COLO668 (cell line): ENCODE data around the gene CCL4L2.
"Not testable (repeated sequence)": the region's sequence is repeated elsewhere in the genome, so short reads cannot be mapped to it uniquely, and the experiment has no call there.

ENCODE experiments used
- DNase-seq: peaks from one replicate; lab custom pipeline; 2025; ENCODE audit not compliant: unreplicated experiment; lab: John Stamatoyannopoulos, UW

The CCL4L2 gene

DNA sequence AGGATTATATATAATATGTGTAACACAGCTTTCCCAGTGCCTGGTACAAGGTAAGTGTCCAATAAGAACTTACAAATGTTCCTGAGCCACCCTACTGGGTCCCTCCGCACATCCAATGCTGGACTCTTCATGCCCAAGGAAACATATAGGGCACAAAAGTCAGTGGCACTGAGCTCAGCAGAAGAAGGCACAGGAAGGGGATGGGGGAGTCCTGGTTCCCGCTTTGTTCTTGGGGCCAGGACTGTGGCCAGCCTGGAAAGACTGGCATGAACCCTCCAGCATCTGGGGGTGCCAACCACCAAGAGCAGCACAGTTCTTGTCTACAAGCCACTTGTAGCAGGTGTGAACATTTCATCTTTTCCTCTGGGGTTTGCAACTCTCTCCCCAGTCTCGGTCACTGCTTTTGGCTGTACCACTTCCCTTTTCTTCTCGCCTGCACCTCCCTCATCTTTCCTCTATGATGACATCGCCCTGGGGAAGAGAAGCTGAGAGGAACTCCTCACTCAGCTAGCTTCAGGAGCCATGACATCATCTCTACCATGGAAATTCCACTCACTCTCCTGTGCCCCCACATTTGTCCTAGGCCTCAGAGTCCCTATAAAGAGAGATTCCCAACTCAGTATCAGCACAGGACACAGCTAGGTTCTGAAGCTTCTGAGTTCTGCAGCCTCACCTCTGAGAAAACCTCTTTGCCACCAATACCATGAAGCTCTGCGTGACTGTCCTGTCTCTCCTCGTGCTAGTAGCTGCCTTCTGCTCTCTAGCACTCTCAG, at the start of gene CCL4L2:
CCL4L2 (plus strand) TSS at position 625 of the 773 bp plus-strand sequence.
- DNase-seq: not testable (repeated sequence)

GRCh38 chr17:36168836-36169235, 42.0 kb upstream of the CCL4L2 start:
- not testable (repeated sequence) for DNase-seq

DNA sequence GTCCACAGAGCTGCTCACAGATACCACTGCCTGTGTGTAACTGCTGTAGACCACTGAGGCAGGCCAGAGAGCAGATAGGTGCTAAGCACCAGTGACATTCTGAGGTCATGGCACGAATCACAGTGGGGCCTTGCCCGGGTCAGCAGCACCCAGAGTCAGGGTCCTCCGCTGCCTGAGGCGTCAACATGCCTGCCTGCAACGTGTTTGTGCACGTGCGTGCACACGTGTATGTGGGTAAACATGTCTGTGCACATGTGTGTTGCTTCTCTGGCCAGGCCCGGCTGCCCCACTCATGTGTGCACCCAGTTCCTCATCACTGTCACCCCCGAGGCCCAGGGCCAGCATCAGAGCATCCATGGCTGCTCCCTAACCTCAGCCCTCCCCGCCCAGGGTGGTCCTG, 34.3 kb upstream of the CCL4L2 start, which contains the start of gene TBC1D3B:
TBC1D3B (minus strand) TSS at position 101 of the 400 bp plus-strand sequence. CDS start 1,586 bp downstream, outside the sequence.
- not testable (repeated sequence) for DNase-seq

DNA sequence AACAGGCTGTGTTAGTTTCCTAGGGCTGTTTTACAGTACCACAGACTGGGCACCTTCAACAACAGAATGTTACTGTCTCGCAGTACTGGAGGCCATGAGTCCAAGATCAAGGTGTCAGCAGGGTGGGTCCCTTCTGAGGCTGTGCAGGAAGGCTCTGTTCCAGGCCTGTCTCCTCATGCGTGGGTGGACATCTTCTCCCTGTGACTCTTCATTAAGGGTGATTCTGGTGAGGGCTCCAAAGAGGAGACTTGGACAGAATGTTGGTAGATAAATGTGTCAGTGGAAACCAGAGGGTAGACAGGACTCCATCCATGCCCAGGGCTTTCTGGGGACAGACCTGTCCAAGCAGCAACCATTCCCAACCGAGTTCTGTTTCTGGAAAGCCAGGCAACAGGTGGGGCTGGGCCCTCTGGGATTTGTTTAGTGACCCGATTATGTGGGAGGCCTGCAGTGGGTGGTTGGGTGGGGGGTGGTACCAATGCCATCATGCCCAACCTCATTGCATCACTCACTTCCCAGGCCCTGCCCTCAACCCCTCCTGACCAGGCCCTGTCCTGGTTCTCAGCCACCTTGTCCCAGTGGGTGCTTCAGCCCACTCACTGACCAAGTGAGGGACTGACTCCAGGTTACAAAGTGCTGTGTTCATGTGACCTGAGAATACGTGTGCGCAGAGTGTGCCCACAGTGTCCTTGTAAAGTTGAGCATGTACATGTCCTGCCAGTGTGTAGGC, 29.3 kb upstream of the CCL4L2 start:
- not testable (repeated sequence) for DNase-seq

DNA sequence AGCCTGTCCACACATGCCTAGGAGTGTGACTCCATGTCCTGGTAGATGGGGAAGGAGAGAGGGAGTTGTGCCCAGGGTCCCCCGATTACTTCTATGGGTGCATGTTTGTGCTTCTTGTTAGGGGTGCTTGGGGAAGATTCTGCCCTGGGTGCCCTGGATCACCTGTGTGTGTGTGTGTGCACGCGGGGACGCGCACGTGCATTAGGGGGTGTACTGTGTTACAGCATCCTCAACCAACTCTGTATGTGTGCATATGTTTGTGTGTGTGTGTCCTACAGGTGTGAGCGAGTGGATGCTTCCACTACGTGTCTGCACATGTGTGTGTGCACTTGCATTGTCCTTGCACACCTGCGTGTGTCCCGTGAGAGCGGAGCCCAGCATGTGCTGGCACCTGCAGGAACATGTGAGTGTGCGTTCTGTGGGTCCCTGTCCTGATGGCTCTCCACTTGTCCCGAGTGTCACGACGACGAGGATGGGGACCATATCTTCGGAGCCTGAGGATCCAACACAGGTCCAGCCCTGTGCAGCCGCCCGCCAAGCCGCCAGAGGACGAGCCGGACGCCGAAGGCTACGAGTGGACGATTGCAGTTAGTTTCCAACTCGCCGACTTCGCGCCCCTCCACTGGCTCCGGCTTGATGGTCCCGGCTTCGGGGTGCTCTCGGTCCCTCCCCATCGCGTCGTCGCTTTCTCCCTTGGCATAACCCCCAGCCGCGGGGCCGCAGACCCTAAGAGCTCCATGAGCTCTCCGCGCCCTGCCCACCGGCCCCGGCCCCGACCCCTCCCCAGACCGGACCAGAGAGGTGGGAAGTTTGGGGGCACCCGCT, 28.5 kb upstream of the CCL4L2 start:
- DNase-seq: no peak

DNA sequence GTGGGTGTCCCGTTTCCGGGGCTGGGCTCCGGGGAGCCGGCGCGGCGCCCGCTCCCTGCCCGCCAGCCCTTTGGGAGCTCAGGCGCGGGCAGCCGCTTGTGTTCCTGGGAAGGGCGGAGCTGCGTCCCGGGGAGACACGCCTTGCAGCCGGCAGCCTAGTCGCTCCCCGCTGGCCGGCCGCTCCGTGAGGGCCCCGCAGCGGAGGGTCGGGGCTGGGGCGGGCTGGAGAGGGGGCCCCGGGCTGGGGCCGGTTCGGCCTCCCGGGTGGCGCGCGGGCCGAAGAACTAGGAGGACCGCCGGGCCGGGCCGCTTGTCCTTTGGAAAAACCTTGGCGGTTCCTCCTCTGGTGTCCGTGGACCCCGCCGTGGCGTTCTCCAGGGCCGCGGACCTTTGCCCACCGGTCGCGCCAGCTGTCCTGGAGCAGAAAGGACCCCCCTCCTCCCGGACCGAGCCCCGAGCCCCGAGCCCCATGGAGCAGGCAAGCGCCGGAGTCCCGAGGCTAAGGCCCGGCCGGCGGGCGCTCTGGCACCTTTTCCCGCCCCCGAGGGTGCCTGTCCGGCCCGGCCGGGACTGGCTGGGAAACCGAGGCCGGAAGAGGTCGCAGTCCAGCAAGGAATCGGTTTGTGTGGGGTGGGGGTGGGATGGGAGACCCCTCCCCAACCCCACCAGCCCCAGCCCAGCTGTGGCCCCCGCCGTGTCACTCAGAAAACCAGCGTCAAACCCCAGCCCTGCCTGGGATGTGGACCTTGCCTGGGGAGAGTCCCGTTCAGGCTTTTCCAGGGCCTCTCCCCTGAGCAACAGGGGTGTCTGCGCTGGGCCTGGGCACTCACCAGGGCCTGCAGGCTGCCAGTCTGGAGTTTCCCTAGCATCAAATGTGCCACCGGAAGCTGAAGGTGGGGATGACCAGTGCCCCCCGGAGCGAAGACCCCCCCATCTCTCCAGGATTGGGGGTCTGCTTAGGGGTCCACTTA, 27.6 kb upstream of the CCL4L2 start:
- peak; percentile 15 for DNase-seq

- DNase-seq: no peak
Measured at GRCh38 chr17:36184023-36184765, 26.7 kb upstream of the CCL4L2 start.

DNA sequence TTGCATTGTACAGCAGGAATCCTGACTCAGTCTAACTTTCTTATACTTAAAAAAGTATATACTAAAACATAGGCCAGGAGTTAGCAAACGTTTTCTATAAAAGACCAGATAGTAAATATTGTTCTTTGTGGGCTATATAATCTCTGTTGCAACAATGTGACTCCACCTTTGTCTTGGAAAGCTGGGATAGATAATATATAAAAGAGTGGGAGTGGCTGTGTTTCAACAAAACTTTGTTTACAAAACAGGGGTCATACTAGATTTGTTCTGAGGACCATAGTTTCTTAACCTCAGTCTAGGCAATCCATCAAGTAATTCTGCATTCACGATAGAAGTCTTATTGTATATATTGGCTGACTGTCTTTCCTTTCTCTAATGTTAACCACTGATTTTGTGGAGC, 25.4 kb upstream of the CCL4L2 start:
- DNase-seq: no peak

GRCh38 chr17:36186810-36187763, 23.8 kb upstream of the CCL4L2 start:
- DNase-seq: not testable (repeated sequence)

DNA sequence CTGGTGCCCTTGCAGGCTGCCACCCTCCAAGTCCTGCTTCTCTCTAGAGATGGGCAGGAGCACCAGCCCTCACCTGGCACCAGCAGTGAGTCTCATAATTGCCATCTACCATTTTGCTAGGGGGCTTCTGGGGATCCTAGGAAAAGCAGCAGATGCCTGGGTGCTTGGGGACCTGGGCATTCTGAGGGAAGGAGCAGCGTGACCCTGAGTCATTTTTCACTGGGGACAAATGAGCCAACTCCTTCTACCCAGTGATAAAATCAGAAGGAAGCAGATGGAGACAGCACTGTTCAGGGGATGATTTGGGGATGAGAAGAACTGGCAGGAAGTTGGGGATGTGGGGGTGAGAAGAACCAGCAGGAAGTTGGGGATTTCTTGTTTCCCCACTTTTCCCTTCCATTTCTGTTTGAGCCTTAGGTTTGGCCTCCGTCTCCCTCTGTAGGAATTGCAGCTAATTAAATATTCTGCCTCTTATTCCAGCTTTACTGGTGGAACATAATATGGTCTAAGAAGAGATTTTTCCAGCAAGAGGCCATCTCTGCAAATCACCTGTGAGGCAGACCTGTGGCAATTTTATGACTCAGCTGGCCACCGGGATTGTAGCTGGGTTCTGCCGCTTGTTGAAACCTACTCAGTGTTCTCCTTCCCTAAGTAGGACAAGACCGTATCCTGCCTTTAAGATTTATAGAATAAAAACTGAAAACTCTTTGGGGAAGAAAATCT, 22.8 kb upstream of the CCL4L2 start:
- not testable (repeated sequence) for DNase-seq

DNA sequence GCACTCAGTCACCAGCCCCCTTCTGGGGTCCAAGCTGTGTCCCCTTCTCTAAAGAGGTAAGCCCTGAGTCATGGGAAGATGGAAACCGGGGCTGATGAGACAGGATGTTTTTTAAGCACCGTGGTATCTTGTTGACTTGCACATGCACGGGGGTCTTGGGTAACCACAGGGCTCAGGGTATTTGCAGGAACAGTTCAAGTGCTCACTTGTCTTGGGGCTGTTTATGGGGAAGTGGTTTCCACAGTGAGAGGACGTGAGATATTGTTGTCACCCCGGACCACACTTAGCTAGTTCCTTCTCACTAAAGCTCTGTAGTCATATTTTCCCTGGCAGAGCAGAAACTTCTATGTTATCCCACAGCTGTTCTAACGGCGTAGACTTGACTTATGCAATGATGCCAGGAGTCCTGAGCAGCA, 22.0 kb upstream of the CCL4L2 start:
- no peak for DNase-seq

DNA sequence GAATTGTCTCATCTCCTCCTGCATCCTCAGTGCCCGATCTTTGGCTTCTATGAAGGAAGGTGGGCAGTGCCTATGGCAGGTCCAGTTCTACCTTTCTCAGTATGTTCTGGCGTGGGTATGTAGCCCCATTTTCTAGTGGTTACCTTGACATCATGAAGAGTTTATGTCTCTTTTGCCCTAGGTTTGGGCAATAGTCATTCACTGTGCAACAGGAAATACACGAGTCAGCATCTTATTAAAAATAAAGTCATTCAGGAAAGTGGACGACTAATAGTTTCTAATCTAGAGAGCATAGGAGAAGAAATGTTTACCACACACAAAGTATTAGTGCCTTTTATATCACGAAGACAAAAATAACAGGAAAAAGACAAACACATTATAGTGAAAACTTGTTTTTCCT, 20.9 kb upstream of the CCL4L2 start:
- DNase-seq: not testable (repeated sequence)

DNA sequence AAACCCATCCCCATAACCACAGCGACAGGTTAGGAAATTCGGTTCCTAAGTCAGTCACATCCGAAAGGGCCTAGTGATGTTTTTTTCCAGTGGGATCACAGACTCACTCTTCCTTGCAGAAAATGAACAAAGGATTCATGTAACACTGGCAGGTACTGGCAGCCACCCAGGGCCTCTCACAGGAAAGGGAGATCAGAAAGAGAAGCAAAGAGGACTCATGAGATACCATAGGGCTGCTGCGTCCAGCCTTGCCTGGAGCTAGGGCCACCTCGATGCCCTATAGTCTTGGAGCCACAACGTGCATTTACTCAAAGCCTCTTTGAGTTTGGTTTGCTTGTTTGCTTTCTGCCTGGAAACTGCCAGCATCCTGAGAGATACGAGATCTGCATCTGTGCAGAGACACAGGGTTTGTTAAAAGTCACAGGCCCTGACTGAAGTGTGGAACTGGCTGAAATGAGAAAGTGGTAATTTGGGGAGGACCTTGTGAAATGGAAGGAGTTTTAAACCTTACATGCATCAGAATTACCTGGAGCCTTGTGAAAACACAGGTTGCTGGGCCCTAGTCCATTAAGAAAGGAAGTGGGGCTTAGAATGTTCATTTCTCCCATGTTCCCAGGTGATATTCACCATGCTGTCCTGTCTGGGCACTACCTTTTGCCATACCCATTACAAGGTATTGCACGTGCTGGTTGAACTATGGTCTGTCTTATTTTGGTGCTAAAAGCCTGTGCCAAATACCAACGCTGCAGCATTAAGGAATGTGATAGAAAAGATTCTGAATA, 20.1 kb upstream of the CCL4L2 start:
- DNase-seq: not testable (repeated sequence)

- DNase-seq: no peak
Measured at GRCh38 chr17:36193216-36193775, 17.6 kb upstream of the CCL4L2 start.

DNA sequence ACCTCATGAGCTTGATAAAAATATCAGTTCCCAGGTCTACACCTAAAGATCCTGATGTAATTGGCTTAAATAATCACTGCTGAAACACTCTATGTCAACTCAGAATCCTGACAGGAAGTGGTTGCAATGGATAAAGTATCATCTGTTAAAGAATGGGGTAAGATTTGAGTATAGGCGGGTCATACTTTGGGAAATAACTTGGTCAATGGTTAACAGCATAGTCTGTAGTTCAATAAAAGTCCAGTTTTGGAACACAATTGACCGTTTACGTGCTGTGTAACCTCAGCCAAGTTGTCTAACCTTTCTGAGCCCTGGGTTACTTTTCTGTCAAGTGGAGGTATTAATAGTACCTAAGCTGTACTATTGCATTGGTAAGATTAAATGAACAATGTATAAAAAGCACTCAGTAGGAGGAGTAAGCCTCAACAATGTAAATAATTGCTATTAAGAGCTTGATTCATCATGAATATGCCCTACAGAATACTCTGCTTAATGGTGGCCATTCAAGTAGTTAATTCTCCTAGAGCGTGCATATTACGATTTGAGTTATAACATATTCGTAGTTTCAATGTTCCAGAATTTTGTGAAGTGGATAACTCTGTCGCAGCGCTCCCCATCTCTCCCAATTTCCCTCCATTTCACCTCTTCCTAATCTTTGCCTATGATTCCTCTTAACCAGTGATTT, 16.6 kb upstream of the CCL4L2 start:
- not testable (repeated sequence) for DNase-seq
